HG03571 (cell line): Measurements from ENCODE around the gene DCP2.

Experiments used
- ATAC-seq: cut with Tn5 transposase; IDR thresholded peaks from one replicate; pipeline ENCODE4 v1.9.1; 2021; ENCODE audit not compliant: unreplicated experiment

The DCP2 gene

DNA sequence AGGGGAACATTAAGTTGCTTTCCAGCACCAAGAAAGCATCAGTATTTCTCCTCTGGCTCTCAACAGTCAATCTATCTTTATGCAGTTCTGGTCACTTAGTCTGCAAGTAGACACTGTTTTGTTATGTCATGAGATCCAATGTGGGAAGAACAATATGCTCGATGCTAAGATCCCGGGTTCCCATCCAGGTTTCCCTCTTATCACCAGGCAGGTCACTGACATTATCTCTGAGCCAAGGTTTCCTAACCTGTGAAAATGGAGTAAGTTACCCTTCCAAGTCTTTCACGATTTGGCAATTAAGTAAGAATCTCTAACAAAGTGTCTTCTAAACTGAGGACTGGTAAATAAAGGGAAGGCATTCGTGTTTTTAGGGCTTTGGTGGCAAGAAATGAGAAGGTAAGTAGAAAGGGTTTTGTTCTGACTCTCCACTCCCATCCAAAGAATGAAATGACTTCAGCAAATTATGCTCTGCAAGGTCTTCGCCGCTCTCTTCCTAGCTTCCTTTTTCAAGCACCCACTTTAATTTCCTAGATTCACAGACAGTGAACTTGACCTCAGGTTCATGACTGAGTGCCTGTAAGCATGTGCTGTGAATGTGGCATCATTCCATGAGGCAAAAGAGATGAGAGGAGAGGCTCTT, 86.4 kb downstream of the DCP2 start:
- no peak for ATAC-seq

DNA sequence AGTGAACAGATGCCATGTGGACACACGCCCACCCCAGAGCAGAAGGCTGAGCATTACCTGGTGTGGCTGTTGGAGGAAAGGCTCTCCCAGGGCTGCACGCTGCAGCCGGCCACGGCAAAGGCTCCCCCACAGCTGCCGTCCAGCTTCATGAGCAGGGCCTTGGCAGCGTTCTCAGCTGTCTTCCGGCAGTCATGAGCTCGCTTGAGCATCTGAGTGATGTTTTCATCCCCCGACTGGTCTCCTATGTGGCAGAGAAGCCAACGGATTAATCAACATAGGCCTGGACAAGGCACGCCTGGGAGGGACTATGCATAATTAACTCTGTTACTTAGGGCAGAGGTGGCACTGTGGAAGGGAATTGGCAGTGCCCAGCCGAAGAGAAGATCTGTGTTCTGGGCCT, 87.3 kb downstream of the DCP2 start:
- ATAC-seq = no peak

DNA sequence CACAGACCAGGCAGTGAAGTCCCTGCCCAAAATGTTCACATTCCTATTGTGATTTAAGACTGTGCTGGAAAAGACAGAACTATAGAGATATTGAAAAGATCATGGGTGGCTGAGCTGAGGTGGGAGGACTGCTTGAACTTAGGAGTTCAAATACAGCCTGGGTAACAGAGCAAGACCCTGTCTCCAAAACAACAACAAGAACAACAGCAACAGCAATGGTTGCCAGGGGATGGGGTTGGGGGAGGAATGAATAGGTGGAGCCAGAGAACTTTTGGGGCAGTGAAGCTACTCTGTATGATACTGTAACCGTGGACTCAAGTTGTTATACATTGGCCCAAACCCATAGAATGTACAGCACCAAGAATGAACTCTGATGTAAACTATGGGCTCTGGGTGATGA, 88.2 kb downstream of the DCP2 start:
- ATAC-seq = no peak

DNA sequence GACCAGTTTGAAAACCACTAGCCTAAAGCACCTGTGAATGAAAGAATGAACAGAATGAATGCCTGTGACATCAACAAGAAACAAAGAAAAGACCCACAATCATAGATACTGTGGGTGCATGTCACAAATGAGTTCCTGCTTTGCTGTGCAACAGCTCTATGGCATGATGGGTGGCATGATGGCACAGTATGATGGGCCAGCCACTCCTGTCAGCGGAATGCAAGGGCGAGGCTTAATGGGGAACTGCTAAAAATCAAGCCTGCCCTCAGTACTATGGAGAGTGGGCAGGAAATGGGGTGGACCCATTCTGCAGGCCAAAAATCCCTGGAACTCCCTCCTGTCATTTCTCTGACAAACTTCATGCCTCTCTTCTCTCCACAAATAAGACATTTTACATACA, 89.0 kb downstream of the DCP2 start:
- no peak for ATAC-seq

DNA sequence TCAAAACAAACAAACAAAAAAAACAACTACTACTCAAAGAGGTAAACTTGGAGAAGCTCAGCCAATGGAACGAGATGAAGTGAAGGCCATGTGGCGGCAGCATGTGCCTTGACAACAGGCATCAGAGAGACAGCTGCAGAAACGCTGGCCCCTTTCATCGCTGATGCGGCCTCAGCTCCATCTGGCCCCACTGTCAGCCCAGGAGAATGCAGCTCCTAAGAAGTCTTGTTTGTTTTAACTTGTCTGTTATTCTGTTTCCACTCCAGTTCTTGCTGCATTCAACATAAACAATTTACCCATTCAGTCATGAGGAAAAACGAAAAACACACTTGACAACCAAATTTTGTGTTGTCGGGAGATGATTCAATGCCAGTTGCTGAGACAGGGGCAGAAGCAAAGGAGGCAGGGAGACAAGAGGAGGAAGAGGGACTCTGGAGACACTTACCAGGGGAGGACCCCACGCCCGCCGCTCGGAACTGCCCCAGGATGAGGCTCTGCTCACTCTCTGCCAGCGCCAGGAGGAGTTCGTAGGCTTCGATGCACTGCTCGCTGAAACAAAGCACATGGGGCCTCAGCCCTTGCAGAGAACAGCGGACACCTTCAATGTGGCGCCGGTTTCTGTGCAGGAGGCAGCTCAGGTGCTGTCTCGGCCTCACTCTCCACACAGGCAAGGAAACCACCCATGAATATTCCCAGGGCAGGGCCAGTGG, 91.2 kb downstream of the DCP2 start:
- ATAC-seq = no peak

DNA sequence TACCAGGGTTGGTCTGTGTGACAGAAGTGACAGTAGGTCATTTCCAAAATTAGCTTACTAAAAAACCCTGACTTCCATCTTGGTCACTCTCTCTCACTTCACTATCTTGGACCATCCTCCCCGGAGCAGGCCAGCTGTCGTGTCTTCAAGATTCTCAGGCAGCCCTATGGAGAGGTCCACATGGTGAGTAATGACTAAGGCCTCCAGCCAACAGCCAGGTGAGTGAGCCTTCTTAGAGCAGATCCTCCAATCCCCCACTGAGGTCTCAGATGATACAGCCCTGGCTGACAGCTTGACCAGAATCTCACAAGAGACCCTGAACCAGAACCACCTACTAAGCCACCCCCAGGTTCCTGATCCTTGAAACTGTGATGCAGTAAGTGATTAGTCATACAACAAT, 92.0 kb downstream of the DCP2 start:
- no peak for ATAC-seq
